ENCODE results near the gene CABLES2.
"Not testable (repeated sequence)": the region's sequence is repeated elsewhere in the genome, so short reads cannot be mapped to it uniquely, and the experiment has no call there.

CABLES2 gene

GRCh38 chr20:62377064-62377461, 30.0 kb downstream of the CABLES2 start:
- no peak for DNase-seq (ENCODE audit: low read depth)
- no peak for TF ChIP-seq CTCF (IDR thresholded peaks at IDR 0.05; ENCODE audit: low read depth, low read length, missing control alignments)
- in situ Hi-C loops (cut with HindIII; ENCODE audit: low sequenced_read_pairs): loop anchor here (25.0 kb wide), 1 partner anchor 90 kb away; no protein-coding TSS in a partner anchor
- H3K4me3 ChIP-seq (ENCODE audit: low read depth, low read length): no peak overlapping the region

GRCh38 chr20:62376112-62377063, 30.7 kb downstream of the CABLES2 start:
- H3K4me3 ChIP-seq (ENCODE audit: low read depth, low read length): no peak overlapping the region
- DNase-seq (ENCODE audit: low read depth): no peak
- TF ChIP-seq CTCF (IDR thresholded peaks at IDR 0.05; ENCODE audit: low read depth, low read length, missing control alignments): peak; percentile 54
- in situ Hi-C loops (cut with HindIII; ENCODE audit: low sequenced_read_pairs): loop anchor here (25.0 kb wide), 1 partner anchor 89 kb away; no protein-coding TSS in a partner anchor

- no peak for DNase-seq (ENCODE audit: low read depth)
- in situ Hi-C loops (cut with HindIII; ENCODE audit: low sequenced_read_pairs): loop anchor here (25.0 kb wide), 1 partner anchor 87 kb away; no protein-coding TSS in a partner anchor
- TF ChIP-seq CTCF (IDR thresholded peaks at IDR 0.05; ENCODE audit: low read depth, low read length, missing control alignments): no peak
- H3K4me3 ChIP-seq (ENCODE audit: low read depth, low read length): no peak overlapping the region
These were observed 32.5 kb downstream of the CABLES2 start for GRCh38 chr20:62374331-62375152.

- DNase-seq (ENCODE audit: low read depth); H3K4me3 ChIP-seq (ENCODE audit: low read depth, low read length); in situ Hi-C loops (cut with HindIII; ENCODE audit: low sequenced_read_pairs): not testable (repeated sequence)
These were observed 33.4 kb downstream of the CABLES2 start for GRCh38 chr20:62373631-62374179.

- no peak overlapping the region for H3K4me3 ChIP-seq (ENCODE audit: low read depth, low read length)
- no peak for TF ChIP-seq CTCF (IDR thresholded peaks at IDR 0.05; ENCODE audit: low read depth, low read length, missing control alignments)
- no peak for DNase-seq (ENCODE audit: low read depth)
- in situ Hi-C loops (cut with HindIII; ENCODE audit: low sequenced_read_pairs): no loop called here
These were observed 34.8 kb downstream of the CABLES2 start for GRCh38 chr20:62372042-62372993.

- in situ Hi-C loops (cut with HindIII; ENCODE audit: low sequenced_read_pairs): no loop called here
- TF ChIP-seq CTCF (IDR thresholded peaks at IDR 0.05; ENCODE audit: low read depth, low read length, missing control alignments): no peak
- H3K4me3 ChIP-seq (ENCODE audit: low read depth, low read length): no peak overlapping the region
- DNase-seq (ENCODE audit: low read depth): no peak
These were observed 35.5 kb downstream of the CABLES2 start for GRCh38 chr20:62371588-62372041.

All from astrocyte of the cerebellum (primary cell).